ENCODE data around the gene NIBAN1.
A peak's percentile ranks its signal among the peaks of the same experiment; 100 is the strongest.
"Not testable (repeated sequence)": the region's sequence is repeated elsewhere in the genome, so short reads cannot be mapped to it uniquely, and the experiment has no call there.

Gene NIBAN1, protein sequence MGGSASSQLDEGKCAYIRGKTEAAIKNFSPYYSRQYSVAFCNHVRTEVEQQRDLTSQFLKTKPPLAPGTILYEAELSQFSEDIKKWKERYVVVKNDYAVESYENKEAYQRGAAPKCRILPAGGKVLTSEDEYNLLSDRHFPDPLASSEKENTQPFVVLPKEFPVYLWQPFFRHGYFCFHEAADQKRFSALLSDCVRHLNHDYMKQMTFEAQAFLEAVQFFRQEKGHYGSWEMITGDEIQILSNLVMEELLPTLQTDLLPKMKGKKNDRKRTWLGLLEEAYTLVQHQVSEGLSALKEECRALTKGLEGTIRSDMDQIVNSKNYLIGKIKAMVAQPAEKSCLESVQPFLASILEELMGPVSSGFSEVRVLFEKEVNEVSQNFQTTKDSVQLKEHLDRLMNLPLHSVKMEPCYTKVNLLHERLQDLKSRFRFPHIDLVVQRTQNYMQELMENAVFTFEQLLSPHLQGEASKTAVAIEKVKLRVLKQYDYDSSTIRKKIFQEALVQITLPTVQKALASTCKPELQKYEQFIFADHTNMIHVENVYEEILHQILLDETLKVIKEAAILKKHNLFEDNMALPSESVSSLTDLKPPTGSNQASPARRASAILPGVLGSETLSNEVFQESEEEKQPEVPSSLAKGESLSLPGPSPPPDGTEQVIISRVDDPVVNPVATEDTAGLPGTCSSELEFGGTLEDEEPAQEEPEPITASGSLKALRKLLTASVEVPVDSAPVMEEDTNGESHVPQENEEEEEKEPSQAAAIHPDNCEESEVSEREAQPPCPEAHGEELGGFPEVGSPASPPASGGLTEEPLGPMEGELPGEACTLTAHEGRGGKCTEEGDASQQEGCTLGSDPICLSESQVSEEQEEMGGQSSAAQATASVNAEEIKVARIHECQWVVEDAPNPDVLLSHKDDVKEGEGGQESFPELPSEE

DNA sequence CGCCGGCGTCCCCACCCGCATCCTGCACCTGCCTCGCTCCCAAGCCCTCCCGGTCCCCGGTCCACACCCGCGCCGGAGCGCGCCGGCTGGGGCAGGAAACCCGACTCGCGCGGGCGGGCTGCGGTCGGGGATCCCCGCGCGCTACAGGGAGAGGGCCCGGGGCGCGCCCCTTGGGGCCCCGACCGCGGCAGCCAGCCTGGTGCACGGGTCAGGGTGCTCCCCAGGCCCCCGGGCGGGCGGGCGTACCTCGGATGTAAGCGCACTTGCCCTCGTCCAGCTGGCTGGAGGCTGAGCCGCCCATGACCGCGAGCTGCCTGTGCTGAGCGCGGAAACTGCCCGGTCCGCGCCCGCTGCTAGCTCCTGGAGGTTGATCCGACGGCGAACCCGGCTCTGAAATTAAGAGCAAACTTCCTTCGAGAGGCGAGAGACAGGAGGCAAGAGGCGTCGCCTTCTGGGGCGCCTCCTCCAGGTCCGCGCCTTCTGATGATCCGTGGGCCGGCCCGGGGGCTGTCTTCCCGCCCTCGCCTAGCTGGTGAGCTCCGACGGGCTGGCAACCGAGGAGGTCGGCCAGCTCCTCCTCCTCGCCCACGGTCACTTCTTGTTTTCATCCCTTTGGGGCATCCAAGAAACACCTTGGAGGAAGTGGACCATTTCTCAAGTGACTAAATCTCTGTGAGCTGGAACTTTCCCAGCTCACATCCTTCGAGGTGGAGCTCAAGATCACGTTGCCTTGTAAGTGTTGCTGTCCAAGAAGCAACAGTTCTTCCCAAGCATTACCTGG, at the start of gene NIBAN1:
Gene NIBAN1, minus strand, starts transcription at position 453 of the 781 bp plus-strand sequence. Its CDS starts 152 bp downstream, at position 301.
- peak; percentile 68 for DNase-seq

DNA sequence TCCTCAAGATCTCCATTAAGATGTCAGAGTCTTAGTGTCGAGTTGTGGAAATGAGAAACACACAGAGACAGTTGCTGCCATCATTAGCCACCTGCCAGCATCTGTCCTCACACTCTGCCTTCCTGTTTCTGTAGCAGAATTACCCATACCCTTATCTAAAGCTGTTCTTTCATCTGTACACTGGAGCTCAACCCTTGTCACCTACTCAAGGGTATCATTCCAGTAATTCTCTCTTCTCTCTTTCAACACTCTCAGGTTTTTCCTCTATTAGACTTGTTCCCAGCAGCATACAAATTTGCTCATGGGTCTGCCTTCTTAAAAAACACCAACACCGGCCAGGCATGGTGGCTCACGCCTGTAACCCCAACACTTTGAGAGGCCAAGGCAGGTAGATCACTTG, 43.7 kb upstream of the NIBAN1 start:
- DNase-seq, result no peak

DNA sequence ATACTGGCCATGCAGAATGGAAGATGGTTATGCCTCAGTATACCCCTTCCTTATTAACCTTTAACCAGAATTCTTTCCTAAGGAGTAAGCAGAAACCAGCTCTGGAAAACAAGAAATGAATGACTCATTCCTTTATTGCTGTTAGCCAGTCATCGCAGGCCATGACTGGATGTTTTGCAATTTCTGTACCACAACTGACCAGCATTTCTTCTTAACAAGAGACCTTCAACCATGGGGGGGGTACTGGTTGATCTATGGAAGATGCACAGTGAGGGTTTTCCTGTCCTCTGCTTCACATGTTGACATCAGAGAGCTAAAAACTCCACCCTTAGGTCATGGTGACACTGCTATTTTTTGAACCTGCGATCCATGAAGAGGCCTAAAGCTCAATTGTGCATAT, 43.0 kb upstream of the NIBAN1 start:
- DNase-seq, result no peak

DNA sequence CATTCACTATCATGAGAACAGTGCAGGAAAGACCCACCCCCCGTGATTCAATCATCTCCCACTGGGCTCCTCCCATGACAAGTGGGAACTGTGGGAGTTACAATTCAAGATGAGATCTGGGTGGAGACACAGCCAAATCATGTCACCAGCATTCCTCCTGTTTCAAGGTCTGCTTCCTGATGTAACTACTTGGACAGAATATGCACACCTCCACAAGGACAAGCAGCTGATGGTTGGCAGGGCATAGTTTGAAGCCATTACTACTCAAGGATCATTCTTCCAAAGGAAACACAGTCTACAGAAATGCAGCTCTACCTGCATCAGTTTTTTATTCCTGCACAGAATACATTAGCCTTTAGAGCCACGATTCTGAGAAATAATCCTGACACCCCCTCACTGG, 42.6 kb upstream of the NIBAN1 start:
- no peak for DNase-seq

DNA sequence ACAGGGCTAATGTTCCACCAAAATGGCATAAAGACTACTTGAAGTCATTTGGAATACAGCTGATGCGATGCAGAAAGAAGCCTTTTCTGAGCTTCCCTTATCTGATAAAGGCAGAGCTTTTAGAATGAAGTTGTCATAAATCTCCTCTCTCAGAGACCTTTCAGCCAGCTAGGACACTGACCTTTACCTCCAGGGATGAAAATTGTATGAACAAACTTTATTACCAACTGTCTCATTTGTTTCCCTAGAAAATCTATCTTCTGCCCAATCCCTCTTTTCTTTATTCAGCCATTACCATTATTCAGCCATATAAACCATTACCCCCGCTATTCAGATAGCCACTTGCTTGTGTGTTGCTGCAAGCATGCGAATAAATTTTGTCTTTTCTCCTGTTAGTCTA, 41.3 kb upstream of the NIBAN1 start:
- no peak for DNase-seq

DNA sequence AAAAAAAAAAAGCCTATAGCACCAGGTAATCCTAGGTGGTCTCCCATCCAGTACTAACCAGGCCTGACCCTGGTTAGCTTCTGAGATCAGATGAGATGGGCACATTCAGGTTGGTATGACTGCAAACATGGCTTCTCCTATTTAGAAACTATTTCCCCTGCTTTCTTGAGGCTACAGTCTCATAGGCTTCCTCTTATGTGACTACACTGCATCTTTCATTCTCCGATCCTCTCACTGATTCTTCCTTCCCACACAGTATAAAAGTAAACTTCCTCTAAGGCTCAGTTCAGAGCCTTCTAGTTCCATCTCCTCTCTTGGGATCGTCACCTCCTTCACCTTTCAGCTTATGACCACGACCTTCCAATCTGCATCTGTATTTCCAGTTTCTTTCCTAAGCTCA, 40.6 kb upstream of the NIBAN1 start:
- no peak for DNase-seq

DNA sequence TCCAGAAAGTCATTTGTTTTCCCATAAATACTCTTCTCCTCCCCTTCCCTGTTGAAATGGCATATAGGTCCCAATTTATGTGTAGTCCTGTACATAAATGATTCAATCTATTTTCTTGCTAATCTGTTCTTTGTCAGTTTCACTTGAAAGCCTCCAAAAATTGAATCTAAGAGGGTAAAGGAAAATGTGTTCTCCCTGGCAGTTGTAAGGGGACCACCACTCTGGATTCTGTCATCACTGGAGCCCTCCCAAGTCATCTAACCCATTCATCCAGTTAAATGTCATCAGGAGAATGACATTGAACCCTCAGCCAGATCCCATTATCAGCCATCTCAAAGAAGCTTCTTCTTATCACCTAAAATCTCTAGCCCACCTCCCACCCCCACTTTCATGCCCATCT, 36.1 kb upstream of the NIBAN1 start:
- DNase-seq, result no peak

DNA sequence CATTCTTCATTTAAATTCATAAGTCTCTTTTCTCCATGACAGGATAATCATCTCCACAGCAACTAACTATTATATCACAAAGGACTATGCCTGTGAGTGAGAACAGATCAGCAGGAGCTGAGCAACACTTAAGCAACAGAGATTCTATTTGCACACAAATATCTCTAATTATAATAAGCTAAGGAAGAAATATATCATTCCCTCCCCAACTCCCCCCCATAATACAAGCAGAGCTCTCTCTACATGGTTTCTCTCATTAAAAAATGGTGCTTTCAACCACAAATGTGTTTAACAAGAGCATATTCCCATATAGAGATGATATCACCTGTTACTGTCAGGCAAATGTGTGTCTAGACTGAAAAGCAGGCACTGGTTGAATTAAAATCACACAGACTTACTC, 34.5 kb upstream of the NIBAN1 start:
- DNase-seq, result no peak

DNA sequence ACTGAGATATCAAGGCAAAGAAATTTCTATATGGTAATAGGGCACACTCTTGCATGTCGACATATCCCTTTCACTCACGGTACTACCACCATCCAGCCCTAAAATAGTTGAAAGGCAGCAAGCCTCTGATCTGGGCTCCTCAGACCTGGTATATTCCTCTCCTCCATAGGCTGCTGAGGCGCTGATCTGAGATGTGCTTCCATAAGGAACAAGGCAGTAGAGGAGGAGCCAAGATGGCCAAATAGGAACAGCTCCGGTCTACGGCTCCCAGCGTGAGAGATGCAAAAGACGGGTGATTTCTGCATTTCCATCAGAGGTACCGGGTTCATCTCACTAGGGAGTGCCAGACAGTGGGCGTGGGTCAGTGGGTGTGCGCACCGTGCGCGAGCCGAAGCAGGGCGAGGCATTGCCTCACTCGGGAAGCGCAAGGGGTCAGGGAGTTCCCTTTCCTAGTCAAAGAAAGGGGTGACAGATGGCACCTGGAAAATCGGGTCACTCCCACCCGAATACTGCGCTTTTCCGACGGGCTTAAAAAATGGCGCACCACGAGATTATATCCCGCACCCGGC, 27.1 kb upstream of the NIBAN1 start:
- DNase-seq, result not testable (repeated sequence)

DNA sequence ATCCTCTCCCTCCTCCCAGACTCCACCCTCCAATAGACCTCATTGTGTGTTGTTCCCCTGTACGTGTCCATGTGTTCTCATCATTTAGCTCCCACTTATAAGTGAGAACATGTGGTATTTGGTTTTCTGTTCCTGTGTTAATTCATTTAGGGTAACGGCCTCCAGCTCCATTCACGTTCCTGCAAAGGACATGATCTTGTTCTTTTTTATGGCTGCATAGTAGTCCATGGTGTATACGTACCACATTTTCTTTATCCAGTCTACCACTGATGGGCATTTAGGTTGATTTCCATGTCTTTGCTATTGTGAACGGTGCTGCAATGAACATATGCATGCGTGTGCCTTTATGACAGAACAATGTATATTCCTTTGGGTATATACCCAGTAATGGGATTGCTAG, 25.7 kb upstream of the NIBAN1 start:
- not testable (repeated sequence) for DNase-seq

DNA sequence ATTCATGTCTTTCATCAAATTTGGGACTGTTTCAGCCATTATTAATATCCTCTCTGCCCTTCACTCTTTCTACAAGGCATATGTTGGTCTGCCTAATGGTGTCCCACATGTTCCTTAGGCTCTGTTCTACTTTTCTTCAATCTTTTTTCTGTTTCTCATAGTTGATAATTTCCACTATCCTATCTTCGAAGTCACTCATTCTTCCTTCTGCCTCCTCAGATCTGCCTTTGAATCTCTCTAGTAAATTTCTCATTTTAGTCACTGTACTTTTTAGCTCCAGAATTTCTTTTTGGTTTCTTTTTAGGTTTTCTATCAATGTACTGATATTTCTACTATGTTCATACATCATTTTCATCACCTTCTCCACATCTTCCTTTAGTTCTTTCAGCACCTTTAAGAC, 20.0 kb upstream of the NIBAN1 start:
- DNase-seq, result no peak

DNA sequence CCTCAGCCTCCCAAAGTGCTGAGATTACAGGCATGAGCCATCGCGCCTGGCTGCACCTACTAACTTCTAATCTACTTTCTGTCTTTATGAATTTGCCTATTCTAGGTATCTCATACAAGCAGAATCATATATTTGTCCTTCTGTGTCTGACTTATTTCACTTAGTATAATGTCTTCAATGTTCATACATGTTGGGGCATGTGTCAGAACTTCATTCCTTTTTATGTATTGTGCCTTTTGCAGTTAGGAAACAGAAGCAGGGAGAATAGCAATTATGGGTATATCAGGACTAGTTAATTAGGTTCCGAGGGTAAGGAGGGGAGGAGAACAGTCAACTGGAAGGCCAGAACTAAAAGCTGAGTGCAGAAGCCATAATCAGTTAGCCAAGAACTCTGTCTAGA, 18.0 kb upstream of the NIBAN1 start:
- no peak for DNase-seq

DNA sequence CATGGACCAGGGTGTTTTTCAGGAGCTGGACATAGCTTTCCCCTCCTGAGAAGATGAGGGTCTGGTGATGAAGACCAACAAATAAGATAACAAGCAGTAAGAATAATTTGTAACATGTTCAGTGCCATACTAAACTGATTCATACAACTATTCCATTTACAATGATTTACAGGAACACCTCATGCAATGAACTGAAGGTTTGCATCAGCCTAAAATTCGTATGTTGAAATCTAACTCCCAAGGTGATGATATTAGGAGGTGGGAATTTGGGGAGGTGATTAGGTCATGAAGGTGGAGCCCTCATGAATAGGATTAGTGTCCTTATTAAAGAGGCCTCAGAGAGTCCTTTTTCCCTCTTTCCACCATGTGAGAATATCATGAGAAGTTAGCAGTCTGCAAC, 15.9 kb upstream of the NIBAN1 start:
- DNase-seq, result no peak

DNA sequence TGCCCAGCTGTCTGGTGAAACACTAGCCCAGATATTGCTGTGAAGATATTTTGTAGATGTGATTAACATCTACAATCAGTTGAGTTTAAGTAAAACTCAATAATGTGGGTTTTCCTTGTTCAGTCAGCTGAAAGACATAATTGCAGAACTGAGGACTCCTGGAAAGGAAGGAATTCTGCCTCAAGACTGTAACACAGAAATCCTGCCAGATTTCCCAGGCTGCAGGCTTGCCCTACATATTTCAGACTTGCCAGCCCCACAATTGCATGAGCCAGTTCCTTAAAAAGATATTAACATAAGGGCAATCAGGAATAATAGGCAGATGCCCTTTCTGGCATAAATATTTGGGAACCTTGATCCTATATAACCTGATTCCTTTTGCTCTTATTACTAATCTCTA, 14.2 kb upstream of the NIBAN1 start:
- no peak for DNase-seq

DNA sequence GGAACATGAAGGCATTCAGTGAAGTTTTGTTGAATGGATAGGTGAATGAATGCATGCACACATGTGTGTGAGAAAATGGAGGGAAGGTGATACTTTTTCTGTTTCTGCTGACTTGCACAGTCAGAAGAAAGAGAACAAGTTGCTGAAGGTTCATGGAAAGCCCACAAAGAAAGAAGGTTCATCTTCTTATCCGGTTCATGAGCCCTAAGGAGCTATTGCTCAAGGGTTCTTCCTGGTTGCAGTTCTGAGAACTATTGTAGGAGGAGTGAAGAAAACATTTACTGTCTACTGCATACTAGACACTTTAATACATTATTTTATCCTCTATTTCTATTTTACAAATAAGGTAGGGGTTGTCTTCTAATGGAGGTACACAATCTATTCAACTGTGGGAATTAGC, 13.4 kb upstream of the NIBAN1 start:
- no peak for DNase-seq

DNA sequence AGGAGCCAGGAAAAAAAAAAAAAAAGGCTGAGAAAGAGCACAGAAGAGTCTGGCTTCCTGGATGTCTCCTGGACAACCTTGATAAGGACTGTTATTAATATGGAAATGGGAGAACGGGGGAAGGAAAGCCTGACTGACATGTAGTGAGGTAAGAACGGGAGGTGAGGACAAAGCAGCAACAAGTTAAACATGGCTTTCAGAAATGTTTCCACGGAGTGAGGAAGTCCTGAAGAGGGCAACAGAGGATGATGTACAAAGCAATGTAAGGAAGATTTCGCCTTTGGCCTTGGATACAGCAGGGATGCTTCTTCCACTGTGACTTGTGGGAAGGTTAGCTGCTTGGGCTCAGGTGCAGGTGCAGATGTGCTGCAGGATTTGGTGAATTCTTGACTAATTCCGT, 11.9 kb upstream of the NIBAN1 start:
- DNase-seq, result no peak

DNA sequence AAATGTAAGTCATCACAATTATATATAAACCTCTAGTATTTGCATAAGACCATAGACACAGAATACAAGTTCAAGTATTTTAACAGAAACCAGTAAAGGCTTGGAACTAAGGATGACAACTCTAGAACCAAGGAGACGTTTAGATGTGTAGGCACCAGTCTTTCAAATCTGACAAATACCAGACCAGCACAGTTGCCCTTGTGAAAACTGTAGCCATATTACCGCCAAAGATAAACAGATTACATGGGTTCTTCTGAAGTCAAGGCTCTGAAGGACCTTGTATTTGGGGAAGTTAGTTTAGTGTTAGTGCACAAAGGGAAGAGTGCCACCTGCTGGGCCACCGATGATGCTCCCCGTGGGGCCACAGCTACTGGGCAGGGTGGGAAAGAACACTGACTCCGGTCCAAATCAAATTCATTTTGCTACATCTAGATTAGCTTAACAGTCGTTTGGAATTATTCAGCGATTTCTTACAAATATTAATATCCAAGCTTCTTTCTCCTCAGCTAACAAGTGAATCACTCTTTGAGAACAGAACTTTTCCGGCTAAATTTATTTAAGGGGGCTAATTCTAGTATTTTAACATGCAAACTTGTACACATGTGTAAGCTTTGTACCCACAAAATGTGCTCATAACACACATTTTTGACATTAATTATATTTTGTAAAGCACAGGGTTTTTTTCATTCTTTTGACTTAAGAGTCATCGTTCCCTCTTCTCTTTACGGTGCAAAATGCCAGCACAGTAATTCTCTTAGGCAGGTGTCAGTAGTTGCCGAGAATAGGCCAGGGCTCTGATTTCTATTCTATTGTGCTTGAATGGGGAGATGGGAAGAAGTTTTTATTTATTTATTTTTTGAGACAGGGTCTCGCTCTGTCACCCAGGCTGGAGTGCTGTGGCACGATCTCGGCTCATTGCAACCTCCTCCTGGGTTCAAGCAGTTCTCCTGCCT, 8.0 kb upstream of the NIBAN1 start:
- peak; percentile 85 for DNase-seq

DNA sequence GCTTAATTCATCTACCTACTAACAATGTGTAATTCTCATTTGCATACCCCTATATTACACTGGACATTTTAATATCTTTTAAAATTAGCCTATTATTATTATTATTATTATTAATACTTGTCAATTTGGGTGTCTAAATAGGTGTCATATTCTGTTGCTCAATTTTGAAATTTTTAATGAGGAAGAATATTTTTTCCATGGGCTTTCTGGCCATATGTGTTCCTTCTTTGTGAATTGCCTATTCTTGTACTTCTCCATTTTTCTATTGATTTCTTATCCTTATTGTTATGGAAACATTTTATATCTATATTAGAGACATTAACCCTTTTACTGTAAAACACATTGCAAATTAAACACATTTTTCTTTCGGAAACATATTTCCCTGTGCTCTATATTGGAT, 6.4 kb upstream of the NIBAN1 start:
- DNase-seq, result no peak

DNA sequence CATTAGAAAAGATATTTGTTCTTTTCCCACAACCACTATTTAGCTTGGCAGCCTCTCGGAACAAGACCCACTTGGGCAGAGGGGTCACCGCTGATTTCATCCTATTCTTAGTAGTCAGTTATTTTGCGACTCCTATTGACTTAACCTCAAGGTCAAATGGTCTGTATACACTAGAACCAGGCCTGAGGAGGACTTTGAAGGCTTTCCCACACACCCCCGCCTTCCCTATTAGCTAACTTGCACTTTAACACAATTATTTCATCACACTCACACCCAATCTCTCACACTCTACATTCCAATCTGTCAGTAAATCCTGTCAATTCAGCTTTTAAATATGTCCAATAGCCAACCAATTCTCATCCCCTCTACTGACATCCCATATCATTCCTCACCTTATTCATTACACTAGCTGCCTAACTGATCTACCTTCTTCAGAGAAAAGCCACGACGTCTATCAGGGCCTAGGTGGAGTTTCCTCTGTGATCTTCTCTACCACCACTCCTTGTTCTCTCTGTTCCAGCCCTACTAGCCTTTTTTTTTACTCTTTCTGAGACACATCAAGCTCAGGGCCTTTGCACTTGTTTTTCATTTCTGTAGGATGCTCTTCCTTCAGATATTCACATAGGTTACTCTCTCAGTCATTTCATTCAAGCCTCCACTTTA, 1.0 kb upstream of the NIBAN1 start:
- no peak for DNase-seq

DNA sequence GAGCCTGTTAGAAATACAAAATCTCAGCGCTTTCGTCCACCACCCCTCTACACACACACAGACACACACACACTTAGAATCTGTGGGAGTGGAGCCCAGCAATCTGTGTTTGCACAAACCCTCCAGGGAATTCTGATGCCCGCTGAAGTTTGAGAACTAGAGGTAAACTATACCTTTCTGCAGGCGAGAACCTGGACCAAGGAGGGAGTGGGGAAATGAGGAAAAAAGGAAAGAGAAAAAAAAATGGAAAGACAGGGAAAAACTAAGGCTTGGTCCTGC, 468 bp upstream of the NIBAN1 start:
- DNase-seq, result no peak

DNA sequence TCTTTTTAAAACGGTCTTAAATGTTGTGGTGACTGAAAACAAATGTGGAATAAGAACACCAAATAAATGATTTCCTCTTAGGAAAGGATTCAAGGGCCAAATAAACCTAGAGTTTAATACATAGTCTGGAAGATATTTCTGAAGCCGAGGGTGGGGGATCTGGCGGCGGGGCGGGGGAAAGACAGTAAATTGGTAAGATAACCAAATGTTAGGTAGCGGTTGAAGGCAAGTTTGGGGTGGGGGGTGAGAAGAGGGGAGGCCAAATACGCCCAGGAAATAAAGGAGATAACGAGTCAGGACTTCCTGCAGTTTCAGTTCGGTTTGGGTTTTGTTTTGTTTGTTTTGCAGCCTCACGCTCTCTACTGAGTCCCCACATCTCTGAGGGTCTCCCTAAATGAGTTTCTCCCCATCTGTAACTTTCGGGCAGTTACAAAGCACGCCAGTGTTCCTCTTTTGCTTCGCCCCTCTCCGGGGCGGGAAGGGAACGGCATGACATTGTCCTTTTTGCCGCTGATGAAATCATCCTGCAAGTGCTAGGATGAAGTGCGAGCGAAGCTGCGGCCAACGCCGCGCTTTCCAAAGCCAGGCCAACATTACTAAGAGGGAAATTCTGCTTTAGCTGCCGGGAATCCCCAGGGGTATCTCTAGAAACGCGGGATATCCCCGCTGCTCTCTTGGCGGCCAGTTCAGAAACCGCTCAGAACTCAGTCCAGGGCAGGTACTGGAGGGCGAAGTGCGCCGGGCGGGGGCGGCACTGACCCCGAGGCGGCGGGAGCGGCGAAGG, 844 bp downstream of the NIBAN1 start:
- DNase-seq, result peak; percentile 75

Measured in activated CD4-positive, alpha-beta T cell treated with anti-CD3 and anti-CD28 coated beads for 48 hours (primary cell).